ENCODE results near the gene RIT2.

DNA sequence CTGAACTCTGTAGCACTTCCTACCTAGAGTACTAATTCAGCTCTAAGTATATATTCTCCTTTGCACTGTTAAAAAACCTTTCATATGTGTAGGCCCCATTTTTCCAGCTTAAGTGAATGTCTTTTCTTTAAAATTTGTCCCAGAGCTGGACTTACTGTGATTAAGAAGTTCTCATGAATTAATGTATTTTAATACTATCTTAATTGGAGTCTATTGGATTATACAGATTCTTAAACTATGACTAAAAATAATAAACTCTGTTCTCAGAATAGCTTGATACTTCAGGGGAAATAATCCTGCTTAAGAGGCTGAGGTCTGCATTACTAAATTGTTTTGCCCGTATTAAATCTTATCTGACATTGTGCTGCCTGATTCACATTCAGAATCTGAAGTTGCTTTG lies 223.3 kb downstream of the RIT2 start:
- TF ChIP-seq, protein P1, sequence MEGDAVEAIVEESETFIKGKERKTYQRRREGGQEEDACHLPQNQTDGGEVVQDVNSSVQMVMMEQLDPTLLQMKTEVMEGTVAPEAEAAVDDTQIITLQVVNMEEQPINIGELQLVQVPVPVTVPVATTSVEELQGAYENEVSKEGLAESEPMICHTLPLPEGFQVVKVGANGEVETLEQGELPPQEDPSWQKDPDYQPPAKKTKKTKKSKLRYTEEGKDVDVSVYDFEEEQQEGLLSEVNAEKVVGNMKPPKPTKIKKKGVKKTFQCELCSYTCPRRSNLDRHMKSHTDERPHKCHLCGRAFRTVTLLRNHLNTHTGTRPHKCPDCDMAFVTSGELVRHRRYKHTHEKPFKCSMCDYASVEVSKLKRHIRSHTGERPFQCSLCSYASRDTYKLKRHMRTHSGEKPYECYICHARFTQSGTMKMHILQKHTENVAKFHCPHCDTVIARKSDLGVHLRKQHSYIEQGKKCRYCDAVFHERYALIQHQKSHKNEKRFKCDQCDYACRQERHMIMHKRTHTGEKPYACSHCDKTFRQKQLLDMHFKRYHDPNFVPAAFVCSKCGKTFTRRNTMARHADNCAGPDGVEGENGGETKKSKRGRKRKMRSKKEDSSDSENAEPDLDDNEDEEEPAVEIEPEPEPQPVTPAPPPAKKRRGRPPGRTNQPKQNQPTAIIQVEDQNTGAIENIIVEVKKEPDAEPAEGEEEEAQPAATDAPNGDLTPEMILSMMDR (IDR thresholded peaks at IDR 0.05): no peak
- TF ChIP-seq GABPA (IDR thresholded peaks at IDR 0.05; ENCODE audit: low read depth) (no peak), EZH2phosphoT487 (IDR thresholded peaks at IDR 0.05; ENCODE audit: borderline replicate concordance, low read depth) (no peak), TAF1 (IDR thresholded peaks at IDR 0.05; ENCODE audit: borderline replicate concordance, low read depth, low read length) (no peak), RAD21 (IDR thresholded peaks at IDR 0.05; ENCODE audit: low read length) (no peak), RFX5 (IDR thresholded peaks at IDR 0.05; ENCODE audit: low read length) (no peak), POLR2AphosphoS5 (IDR thresholded peaks at IDR 0.05; ENCODE audit: low read depth, low read length) (no peak), FOXJ3 (CRISPR knock-in tag; IDR thresholded peaks at IDR 0.05) (no peak), RCOR1 (IDR thresholded peaks at IDR 0.05; ENCODE audit: low read length) (no peak), JUND (IDR thresholded peaks at IDR 0.05) (no peak)
- TF ChIP-seq, protein P2, sequence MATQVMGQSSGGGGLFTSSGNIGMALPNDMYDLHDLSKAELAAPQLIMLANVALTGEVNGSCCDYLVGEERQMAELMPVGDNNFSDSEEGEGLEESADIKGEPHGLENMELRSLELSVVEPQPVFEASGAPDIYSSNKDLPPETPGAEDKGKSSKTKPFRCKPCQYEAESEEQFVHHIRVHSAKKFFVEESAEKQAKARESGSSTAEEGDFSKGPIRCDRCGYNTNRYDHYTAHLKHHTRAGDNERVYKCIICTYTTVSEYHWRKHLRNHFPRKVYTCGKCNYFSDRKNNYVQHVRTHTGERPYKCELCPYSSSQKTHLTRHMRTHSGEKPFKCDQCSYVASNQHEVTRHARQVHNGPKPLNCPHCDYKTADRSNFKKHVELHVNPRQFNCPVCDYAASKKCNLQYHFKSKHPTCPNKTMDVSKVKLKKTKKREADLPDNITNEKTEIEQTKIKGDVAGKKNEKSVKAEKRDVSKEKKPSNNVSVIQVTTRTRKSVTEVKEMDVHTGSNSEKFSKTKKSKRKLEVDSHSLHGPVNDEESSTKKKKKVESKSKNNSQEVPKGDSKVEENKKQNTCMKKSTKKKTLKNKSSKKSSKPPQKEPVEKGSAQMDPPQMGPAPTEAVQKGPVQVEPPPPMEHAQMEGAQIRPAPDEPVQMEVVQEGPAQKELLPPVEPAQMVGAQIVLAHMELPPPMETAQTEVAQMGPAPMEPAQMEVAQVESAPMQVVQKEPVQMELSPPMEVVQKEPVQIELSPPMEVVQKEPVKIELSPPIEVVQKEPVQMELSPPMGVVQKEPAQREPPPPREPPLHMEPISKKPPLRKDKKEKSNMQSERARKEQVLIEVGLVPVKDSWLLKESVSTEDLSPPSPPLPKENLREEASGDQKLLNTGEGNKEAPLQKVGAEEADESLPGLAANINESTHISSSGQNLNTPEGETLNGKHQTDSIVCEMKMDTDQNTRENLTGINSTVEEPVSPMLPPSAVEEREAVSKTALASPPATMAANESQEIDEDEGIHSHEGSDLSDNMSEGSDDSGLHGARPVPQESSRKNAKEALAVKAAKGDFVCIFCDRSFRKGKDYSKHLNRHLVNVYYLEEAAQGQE (IDR thresholded peaks at IDR 0.05; ENCODE audit: low read depth, low read length): no peak
- TF ChIP-seq, protein P3, sequence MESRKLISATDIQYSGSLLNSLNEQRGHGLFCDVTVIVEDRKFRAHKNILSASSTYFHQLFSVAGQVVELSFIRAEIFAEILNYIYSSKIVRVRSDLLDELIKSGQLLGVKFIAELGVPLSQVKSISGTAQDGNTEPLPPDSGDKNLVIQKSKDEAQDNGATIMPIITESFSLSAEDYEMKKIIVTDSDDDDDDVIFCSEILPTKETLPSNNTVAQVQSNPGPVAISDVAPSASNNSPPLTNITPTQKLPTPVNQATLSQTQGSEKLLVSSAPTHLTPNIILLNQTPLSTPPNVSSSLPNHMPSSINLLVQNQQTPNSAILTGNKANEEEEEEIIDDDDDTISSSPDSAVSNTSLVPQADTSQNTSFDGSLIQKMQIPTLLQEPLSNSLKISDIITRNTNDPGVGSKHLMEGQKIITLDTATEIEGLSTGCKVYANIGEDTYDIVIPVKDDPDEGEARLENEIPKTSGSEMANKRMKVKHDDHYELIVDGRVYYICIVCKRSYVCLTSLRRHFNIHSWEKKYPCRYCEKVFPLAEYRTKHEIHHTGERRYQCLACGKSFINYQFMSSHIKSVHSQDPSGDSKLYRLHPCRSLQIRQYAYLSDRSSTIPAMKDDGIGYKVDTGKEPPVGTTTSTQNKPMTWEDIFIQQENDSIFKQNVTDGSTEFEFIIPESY (IDR thresholded peaks at IDR 0.05; ENCODE audit: borderline replicate concordance, low read depth): no peak
- TF ChIP-seq, protein P4, sequence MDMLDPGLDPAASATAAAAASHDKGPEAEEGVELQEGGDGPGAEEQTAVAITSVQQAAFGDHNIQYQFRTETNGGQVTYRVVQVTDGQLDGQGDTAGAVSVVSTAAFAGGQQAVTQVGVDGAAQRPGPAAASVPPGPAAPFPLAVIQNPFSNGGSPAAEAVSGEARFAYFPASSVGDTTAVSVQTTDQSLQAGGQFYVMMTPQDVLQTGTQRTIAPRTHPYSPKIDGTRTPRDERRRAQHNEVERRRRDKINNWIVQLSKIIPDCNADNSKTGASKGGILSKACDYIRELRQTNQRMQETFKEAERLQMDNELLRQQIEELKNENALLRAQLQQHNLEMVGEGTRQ (IDR thresholded peaks at IDR 0.05; ENCODE audit: borderline replicate concordance, low read depth, low read length): no peak
